Stimulated activated CD8-positive, alpha-beta memory T cell treated with anti-CD3 and anti-CD28 coated beads, Interleukin-12 subunit alpha, Interleukin-12 subunit beta, amount 100 ng/mL, for 4 hours (primary cell): ENCODE data around the gene KLK12.
"Not testable (repeated sequence)": the region's sequence is repeated elsewhere in the genome, so short reads cannot be mapped to it uniquely, and the experiment has no call there.

ENCODE experiments used
- DNase-seq: peaks from one replicate; pipeline ENCODE4 v3.0.0-alpha.2; 2020; ENCODE audit warnings: low read depth

KLK12 gene

DNA sequence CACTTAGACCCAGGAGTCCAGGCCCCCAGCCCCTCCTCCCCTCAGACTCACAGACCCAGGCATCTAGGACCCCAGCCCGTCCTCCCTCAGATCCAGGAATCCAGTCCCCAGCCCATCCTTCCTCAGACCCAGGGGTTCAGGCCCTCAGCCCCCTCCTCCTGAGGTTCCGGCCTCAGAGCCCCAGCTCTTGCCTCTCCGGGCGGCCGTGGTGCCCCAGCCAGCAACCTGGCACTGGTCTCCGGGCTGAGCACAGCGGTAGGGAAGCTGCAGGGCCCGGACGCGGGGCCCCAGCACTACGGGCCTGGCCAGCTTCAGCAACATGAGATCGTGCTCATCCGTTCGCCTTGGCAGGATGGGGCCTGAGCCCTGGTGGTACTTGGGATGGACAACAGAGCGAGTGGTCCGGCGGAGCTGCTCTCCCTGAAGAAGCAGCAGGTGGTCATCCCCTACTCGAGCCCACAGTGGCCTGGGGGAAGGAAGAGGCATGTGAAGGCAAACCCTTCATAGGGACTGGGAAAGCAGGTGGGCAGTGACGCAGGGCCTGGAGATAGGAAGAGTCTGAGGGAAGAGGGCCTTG, 19.0 kb downstream of the KLK12 start:
- DNase-seq: no peak

GRCh38 chr19:51014242-51014641, 20.6 kb downstream of the KLK12 start:
- DNase-seq: no peak

DNA sequence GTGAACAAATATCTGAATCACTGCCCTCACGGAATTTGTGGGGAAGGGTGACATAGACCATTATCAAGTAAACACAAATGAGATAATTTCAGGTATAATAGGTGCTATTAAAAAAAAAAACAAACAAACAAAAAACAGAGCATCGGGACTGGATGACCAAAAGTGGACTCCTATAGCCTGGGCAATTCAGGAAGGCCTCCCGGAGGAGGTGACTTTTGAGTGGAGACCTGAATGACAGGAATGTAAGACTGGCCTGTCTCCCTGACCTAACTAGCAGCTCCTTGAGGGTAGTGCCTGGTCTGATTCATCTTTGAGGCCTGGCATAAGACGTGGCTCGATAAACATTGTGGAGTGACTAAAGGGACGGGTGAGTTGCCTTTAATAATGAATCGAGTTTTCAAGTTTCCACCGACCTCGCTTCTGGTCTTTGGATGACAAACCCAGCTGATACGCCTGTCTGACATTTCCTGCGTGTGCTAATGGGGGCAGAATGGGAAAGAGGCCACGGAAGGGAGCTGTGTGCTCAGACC, 22.1 kb downstream of the KLK12 start:
- DNase-seq: no peak

DNA sequence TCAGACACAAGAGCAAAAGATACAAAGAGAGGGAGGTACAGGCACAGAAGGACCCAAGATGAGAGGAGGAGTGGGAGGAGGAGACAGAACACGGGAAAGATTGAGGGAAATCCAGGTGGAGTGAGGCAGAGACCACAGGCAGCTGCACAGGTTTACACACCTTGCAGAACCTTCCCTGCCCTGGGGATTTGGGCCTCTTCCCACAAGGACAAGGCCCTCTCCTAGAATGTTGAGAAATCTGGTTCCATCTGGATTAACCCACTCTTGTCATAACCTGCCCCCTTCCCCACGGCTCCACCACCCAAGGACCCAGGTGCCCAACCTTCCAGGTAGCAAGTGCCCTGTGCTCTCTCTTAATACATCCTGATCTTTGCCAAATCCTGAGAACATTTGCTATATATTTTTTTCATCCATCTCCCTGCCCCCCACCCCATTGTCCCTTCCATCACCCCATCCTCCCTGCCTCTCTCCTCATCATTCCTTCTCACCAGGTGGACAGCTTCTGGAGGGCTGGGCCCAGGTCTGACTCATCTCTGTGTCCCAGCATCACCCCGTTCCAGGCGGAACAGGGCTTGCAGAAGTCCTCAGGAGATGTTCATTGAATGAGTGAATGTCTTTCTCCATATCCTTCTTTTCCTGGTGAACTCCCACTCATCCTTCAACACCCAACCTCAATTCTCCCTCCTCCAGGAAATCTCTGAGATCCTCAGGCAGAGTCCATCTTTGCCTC, 24.6 kb downstream of the KLK12 start:
- no peak for DNase-seq

DNA sequence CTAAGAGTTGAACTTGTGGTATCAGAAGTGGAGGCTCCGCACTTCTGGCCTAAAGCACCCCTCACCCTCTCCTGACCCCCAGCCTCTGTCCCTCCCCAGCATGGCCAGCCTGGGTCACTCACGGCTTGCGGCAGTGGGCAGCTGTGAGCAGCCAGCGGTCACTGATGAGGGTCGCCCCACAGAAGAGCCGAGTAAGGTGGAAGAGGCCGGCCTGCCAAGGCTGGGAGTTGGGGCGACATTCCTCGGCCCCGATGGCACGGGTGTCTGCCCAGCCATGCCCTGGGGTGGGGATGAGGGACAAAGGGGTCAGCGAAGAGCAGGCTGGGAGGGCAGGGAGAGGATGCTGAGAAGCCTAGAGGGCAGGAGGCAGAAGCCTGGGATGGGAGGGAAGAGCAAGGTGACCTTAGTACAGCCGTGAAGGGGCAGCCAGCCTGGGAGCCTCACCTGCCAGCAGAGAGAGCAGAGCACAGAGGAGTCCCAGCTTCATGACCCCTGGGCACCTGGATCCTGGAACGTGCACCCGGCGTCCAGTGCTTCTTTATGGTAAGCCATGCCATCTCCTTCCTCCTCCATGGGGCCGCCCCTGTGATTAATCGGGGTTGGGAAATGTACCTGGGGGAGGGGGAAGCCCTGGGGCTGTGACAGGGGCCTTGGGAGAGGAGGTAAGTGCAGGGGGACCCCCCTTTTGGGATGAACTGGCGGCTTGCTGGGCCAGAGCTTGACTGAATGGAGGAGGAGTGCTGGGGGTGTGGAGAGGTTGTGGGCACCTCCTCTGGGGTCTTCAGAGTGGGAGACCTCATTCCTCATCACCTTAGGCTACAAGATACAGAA, 25.5 kb downstream of the KLK12 start:
- DNase-seq: no peak

DNA sequence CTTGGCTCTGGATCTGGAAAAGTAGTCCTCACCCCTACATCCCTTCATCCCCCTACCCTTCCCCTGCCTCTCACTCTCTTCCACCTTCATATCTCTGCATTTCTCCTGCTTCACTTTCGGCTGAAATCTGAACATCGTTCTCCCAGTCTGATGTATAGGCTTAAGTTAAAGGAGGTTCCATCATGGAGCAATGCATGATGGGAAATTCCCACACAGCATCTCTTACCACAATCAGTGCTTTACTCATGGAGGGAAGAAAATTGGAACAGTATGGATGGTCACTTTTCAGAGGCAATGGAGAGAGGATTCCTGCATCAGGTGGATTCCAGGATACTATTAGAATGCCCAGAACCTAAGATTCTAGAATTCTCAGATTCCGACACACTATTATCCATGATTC, 27.3 kb downstream of the KLK12 start:
- no peak for DNase-seq

- DNase-seq: no peak
Measured at GRCh38 chr19:51006406-51006805, 28.4 kb downstream of the KLK12 start.

DNA sequence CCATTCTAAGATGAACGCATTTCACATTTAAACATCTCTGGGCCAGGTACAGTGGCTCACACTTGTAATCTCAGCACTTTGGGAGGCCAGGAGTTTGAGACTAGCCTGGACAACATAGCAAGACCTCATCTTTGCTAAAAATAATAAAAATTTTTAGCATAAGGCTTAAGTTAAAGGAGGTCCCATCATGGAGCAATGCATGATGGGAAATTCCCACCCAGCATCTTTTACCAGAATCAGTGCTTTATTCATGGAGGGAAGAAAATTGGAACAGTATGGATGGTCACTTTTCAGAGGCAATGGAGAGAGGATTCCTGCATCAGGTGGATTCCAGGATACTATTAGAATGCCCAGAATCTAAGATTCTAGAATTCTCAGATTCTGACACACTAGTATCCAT, 29.6 kb downstream of the KLK12 start:
- DNase-seq: no peak

DNA sequence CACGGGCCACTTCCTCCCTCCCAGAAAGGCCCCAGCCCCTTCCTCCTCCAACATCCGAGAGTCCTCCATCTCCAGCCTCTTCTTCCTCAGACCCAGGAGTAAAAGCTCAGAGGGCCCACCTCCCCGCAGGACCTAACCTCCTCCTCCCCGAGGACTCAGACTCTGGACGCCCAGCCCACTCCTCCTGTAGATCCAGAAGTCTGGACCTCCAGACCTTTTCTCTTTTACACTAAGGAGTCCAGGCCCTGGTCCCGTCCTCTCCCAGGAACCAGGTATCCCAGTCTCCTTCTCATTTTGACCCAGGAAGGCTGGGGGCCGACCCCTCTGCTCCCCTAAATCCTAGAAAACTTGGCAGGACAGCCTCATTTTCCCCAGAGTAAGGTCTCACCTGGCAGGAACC, 31.5 kb downstream of the KLK12 start:
- no peak for DNase-seq

- DNase-seq: no peak
Measured at GRCh38 chr19:51002542-51003311, 32.1 kb downstream of the KLK12 start.

GRCh38 chr19:51002089-51002532, 32.7 kb downstream of the KLK12 start:
- DNase-seq: no peak

DNA sequence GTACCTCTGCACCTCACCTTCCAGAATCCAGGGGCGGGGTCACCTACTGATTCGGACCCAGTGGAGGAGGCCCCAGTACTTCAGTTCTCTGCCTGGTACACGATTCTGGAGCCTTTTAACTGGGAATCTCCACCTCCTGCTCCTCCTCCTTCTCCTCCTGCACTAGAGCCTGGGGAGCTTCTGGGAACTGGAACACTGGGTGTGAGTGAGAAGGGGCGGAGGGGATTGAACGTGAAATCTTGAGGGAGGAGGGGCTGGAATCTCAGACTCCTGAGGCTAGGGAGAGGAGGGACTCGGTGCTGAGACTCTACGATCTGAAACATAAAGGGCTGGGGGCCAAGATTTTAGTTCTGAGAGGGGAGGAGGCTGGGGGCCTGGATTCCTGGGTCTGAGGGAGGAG, 33.3 kb downstream of the KLK12 start, which contains the start of gene KLK8:
TSS of gene KLK8 (minus strand) at position 90 of the 400 bp plus-strand sequence. CDS start 437 bp downstream, outside the sequence.
- DNase-seq: no peak

GRCh38 chr19:51000981-51001380, 33.8 kb downstream of the KLK12 start:
- no peak for DNase-seq

GRCh38 chr19:51000426-51000825, 34.4 kb downstream of the KLK12 start:
- no peak for DNase-seq

DNA sequence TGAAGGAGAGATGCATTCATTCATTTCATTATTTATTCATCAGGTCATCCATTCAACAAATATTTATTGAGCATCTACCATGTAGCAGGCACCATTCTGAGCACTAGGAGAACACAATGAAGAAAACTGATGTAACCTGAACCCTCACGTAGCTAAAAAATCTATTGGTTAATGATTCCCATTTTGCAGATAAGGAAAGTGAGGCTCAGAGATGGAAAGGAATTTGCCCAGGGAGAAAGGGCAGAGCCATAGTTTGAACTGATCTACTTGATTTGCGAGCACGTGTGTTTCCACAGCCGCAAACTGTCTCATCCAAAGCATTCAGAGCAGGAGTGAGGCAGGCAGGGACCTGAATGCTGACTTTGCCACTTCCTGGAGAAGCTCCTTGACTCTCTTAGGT, 36.1 kb downstream of the KLK12 start:
- DNase-seq: no peak

DNA sequence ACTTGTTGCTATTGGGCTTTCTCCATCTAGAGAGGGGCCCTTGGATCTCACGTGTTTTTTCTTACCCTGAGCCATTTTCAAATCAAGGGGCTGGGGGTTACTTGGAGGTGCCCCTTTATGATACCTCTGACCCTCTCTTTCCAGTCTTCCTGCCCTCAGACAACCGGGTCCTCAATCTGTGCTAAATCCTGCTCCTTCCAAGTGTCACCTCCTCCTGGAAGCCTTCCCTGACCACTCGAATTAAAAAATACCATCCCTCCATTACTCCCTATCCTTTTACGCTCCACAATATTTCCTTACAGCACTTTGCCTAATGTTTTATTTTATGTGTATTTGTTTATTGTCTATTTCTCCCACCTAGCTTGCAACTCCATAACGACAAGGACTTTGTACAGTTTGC, 36.7 kb downstream of the KLK12 start:
- DNase-seq: no peak

GRCh38 chr19:50994129-50994528, 40.7 kb downstream of the KLK12 start:
- no peak for DNase-seq

DNA sequence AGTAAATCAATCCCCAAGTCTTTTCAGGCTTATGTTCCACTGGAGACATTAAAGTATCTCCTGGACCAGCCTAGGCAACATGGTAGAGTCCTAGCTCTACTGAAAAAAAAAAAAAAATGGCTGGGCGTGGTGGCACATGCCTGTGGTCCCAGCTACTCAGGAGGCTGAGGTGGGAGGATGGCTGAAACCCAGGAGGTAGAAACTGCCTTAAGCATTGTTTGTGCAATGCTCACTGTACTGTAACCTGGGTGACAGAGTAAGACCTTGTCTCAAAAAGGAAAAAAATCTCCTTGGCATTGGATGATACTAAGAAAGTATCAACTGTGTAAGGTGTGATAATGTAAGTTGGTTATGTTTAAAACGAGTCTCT, 42.2 kb downstream of the KLK12 start:
- DNase-seq: no peak

DNA sequence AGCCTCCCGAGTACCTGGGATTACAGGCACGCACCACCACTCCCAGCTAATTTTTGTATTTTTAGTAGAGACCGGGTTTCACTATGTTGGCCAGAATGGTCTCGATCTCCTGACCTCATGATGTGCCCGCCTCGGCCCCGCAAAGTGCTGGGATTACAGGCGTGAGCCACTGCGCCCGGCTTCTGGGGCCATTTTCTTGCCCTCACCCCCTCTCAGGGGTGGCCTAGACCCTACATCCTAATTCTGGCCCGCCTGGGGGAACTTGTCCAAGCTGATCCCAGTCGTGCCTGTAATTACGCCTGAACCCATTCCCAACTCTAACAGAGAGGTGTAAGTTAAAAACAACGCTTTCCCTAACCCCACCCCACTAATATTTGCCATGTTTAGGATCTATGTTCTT, 50.4 kb downstream of the KLK12 start:
- DNase-seq: not testable (repeated sequence)

DNA sequence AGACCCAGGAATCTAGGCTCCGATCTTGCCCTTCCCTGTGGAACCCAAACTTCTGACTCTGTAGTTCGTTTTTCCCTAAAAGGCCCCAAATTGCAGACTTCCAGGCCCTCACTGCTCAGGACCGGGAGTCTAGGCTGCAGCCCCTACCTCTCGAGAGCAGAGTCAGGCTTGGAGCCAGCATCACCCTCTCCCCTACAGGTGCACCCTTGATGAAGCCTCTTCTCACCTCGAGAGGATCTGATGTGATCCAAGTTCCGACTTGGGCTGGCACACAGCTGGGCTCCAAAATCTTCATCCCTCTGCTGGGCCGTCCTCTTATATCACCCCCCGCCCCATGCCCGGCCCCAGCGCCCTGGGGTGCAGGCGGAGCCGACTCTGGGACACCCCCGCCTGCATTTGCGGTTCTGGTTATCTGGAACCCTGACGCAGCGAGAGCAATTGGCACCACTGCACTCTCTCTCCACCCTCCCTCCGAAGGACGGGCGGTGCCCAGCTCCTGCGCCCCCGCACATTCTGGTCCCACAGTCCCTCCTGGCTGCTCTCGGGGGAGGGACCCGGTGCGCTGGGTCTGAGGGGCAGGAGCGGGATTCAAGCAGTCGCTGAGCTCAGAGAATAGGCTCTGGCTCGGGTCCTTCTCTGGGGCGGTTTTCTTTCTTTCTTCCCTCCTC, 51.0 kb downstream of the KLK12 start, which contains the start of gene KLK7:
TSS of gene KLK7 (minus strand) at position 293 of the 668 bp plus-strand sequence. CDS start 1,518 bp downstream, outside the sequence.
- DNase-seq: no peak

DNA sequence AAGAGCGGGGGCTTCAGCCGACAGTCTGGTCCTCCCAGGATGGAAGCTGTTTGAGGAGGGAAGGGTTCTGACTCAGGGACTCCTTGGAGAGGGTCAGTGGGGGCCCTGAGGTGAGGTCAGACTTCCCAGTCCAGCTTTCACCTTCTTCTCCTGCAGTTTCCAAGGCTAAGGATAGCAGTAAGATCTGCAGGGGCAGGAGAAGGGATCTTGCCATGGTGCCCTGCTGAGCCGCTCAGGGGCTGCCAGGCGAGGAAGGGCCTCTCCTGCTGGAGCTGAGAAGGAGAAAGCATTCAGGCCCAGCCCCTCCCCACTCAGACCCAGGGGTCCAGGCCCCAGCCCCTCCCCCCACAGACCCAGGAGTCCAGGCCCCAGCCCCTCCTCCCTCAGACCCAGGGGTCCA, 52.6 kb downstream of the KLK12 start:
- no peak for DNase-seq
